ENCODE data around the gene ZYX. TPM values are rescaled to one million over a fixed set of nuclear protein-coding genes. Genes with fewer than 3 reads are reported as not detected.

ZYX gene
- polyA plus RNA-seq, 1 of the 3 experiments (the other 2 are of a cell fraction): 271 TPM

DNA sequence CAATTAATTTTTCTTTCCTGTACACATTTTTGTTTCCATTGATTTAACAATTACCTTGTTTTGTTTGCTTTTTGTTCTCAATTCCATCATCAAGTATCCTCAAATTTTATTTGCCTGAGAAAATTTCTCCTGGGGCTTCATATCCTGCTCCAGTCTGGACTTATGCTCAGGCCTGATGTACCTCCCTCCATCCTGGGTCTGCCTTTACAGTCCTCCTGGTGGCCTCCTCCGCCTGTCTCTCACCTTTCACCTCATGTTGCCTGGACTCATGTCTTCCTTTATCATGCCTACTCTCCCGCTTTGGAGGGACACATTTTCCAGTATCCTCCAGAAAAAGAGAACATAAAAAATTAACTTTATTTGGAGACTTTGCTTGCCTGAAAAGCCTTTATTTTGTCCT, 50.0 kb downstream of the ZYX start:
- H4K20me1 ChIP-seq (ENCODE audit: insufficient read depth): no peaks in the 10 kb centered on the region
- no peak overlapping the region for H3K4me3 ChIP-seq (ENCODE audit: low read depth in 2 of 2, low read length in 1 of 2)
- H3K27me3 ChIP-seq (ENCODE audit: insufficient read depth): no peaks in the 10 kb centered on the region
- ChIA-PET POLR2A (no interaction called here), CTCF (interaction anchor here (1.6 kb wide), 1 partner anchor 190 kb away, joined by 3 read pairs; no protein-coding TSS in a partner anchor)
- H3K4me2 ChIP-seq: peak overlapping the region; percentile 68
- peak overlapping the region; percentile 82 to 93 for H3K27ac ChIP-seq (ENCODE audit: low read depth in 2 of 2, low read length in 1 of 2)
- H2AFZ ChIP-seq (ENCODE audit: low read depth): peak overlapping the region; percentile 96
- peaks cover 0 to 22% of the 10 kb centered on the region in 2 experiments; a peak in 2 of 4 replicates for H3K4me1 ChIP-seq (ENCODE audit: control insufficient read depth in 1 of 2, insufficient read depth in 2 of 2, low read depth in 1 of 2, low read length in 1 of 2)
- no peaks in the 10 kb centered on the region for H3K9me3 ChIP-seq
- H3K36me3 ChIP-seq (replicated peaks in 1 of 2; ENCODE audit: control insufficient read depth in 1 of 2, insufficient read depth in 2 of 2, low read length in 1 of 2): no peaks in the 10 kb centered on the region
- peak overlapping the region; percentile 58; the same call in 1 of the 2 replicates for H3K9ac ChIP-seq
- H3F3A ChIP-seq (replicated peaks; ENCODE audit: insufficient read depth): peaks cover 20% of the 10 kb centered on the region
- no peaks in the 10 kb centered on the region for H3K79me2 ChIP-seq (ENCODE audit: insufficient read depth)
- no peak for DNase-seq
- H3K9me2 ChIP-seq: no peaks in the 10 kb centered on the region
- 51% methylated on average over 2 of the region's 2 CpGs for WGBS (ENCODE audit: low lambda C conversion rate)
- TF ChIP-seq TEAD4 (IDR thresholded peaks at IDR 0.05; ENCODE audit: borderline replicate concordance, insufficient read depth) (no peak), NRF1 (IDR thresholded peaks at IDR 0.05; ENCODE audit: low read depth, low read length) (no peak), FOXJ3 (CRISPR knock-in tag; IDR thresholded peaks at IDR 0.05) (no peak), CHD2 (IDR thresholded peaks at IDR 0.05; ENCODE audit: low read length, partially characterized antibody) (no peak), FOSL2 (IDR thresholded peaks at IDR 0.05; ENCODE audit: borderline replicate concordance, low read depth) (no peak), FOXM1 (IDR thresholded peaks at IDR 0.05; ENCODE audit: low read depth) (no peak), POLR2AphosphoS5 (IDR thresholded peaks at IDR 0.05; ENCODE audit: low read depth, low read length) (no peak), REST (IDR thresholded peaks at IDR 0.05; ENCODE audit: low read depth, low read length) (no peak), MXI1 (IDR thresholded peaks at IDR 0.05; ENCODE audit: low read depth, low read length) (no peak), RFX5 (IDR thresholded peaks at IDR 0.05; ENCODE audit: low read length) (no peak), NFIC (IDR thresholded peaks at IDR 0.05; ENCODE audit: borderline replicate concordance) (no peak), EZH2phosphoT487 (IDR thresholded peaks at IDR 0.05; ENCODE audit: borderline replicate concordance, low read depth) (no peak), GATA2 (CRISPR knock-in tag; IDR thresholded peaks at IDR 0.05) (no peak), JUND (IDR thresholded peaks at IDR 0.05) (no peak), ELF1 (IDR thresholded peaks at IDR 0.05) (no peak), RXRA (IDR thresholded peaks at IDR 0.05; ENCODE audit: borderline replicate concordance, low read depth) (no peak), MEF2A (IDR thresholded peaks at IDR 0.05; ENCODE audit: borderline replicate concordance, low read depth) (no peak), USF1 (IDR thresholded peaks at IDR 0.05; ENCODE audit: borderline replicate concordance, low read depth) (no peak)
- TF ChIP-seq, protein P1, sequence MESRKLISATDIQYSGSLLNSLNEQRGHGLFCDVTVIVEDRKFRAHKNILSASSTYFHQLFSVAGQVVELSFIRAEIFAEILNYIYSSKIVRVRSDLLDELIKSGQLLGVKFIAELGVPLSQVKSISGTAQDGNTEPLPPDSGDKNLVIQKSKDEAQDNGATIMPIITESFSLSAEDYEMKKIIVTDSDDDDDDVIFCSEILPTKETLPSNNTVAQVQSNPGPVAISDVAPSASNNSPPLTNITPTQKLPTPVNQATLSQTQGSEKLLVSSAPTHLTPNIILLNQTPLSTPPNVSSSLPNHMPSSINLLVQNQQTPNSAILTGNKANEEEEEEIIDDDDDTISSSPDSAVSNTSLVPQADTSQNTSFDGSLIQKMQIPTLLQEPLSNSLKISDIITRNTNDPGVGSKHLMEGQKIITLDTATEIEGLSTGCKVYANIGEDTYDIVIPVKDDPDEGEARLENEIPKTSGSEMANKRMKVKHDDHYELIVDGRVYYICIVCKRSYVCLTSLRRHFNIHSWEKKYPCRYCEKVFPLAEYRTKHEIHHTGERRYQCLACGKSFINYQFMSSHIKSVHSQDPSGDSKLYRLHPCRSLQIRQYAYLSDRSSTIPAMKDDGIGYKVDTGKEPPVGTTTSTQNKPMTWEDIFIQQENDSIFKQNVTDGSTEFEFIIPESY (IDR thresholded peaks at IDR 0.05; ENCODE audit: borderline replicate concordance, low read depth): no peak
